GM23338 (cell line): ENCODE results near the gene CEP85. TPM values are rescaled to one million over a fixed set of nuclear protein-coding genes. Genes with fewer than 3 reads are reported as not detected.

Experiments used
- ATAC-seq: fragments of 200-7000 bp; cut with Tn5 transposase; 3 replicates; pipeline ENCODE4 v1.9.1; 2020
- DNase-seq: peaks from one replicate; pipeline ENCODE4 v3.0.0-alpha.2; 2015; ENCODE audit warnings: low spot score
- H2AFZ ChIP-seq: fragments of 200-600 bp; sonication (generic); 2 replicates; pipeline ENCODE4 v1.8.0; 2016; ENCODE audit warnings: antibody characterized with exemption, mild to moderate bottlenecking, moderate library complexity
- H3F3A ChIP-seq: fragments of 200-600 bp; sonication (generic); replicated peaks from 2 replicates; pipeline ENCODE4 v1.8.0; 2017; ENCODE audit warnings: antibody characterized with exemption, mixed run types, low read depth
- H3K27ac ChIP-seq: fragments of 200-600 bp; sonication (generic); 2 replicates; pipeline ENCODE4 v1.6.1; 2016; ENCODE audit warnings: low read depth
- H3K27me3 ChIP-seq: fragments of 200-600 bp; sonication (generic); 2 replicates; pipeline ENCODE4 v1.8.0; 2016; ENCODE audit warnings: mild to moderate bottlenecking, mixed run types, moderate library complexity; ENCODE audit not compliant: insufficient read depth
- H3K36me3 ChIP-seq: fragments of 200-600 bp; sonication (generic); 2 replicates; pipeline ENCODE4 v1.8.0; 2016; ENCODE audit warnings: mild to moderate bottlenecking; ENCODE audit not compliant: insufficient read depth
- H3K4me1 ChIP-seq: fragments of 200-600 bp; sonication (generic); 2 replicates; pipeline ENCODE4 v1.8.0; 2016; ENCODE audit warnings: mild to moderate bottlenecking, moderate library complexity; ENCODE audit not compliant: insufficient read depth
- H3K4me2 ChIP-seq: fragments of 200-600 bp; sonication (generic); 2 replicates; pipeline ENCODE4 v1.7.1; 2017; ENCODE audit warnings: mixed run types
- H3K4me3 ChIP-seq: fragments of 200-600 bp; sonication (generic); 2 replicates; pipeline ENCODE4 v1.6.1; 2016; ENCODE audit warnings: mixed run types
- H3K79me2 ChIP-seq: fragments of 200-600 bp; sonication (generic); replicated peaks from 2 replicates; pipeline ENCODE4 v1.8.0; 2017; ENCODE audit warnings: mild to moderate bottlenecking; ENCODE audit not compliant: insufficient read depth
- H3K9me2 ChIP-seq: fragments of 200-600 bp; sonication (generic); 2 replicates; pipeline ENCODE4 v1.8.0; 2017; ENCODE audit not compliant: insufficient read depth
- H4K20me1 ChIP-seq: fragments of 200-600 bp; sonication (generic); replicated peaks from 2 replicates; pipeline ENCODE4 v1.8.0; 2017; ENCODE audit warnings: mild to moderate bottlenecking; ENCODE audit not compliant: insufficient read depth
- H3K27ac Mint-ChIP-seq: 2 replicates; pipeline ENCODE4 v1.8.0; 2020; ENCODE audit warnings: inconsistent platforms, mild to moderate bottlenecking, moderate library complexity, mixed read lengths
- H3K27me3 Mint-ChIP-seq: 3 replicates; pipeline ENCODE4 v1.8.0; 2022; ENCODE audit warnings: low read depth, mild to moderate bottlenecking, moderate library complexity, mixed read lengths, inconsistent platforms; ENCODE audit not compliant: insufficient read depth, poor library complexity
- H3K36me3 Mint-ChIP-seq: 3 replicates; pipeline ENCODE4 v1.8.0; 2021; ENCODE audit warnings: low read depth, mild to moderate bottlenecking, inconsistent platforms, moderate library complexity, mixed read lengths
- H3K4me1 Mint-ChIP-seq: 3 replicates; pipeline ENCODE4 v1.8.0; 2020; ENCODE audit warnings: mild to moderate bottlenecking, inconsistent platforms, mixed read lengths
- H3K4me3 Mint-ChIP-seq: 3 replicates; pipeline ENCODE4 v1.8.0; 2021; ENCODE audit warnings: moderate library complexity, mild to moderate bottlenecking, inconsistent platforms, mixed read lengths
- H3K9me3 Mint-ChIP-seq: 3 replicates; pipeline ENCODE4 v1.8.0; 2020; ENCODE audit warnings: moderate library complexity, mild to moderate bottlenecking, inconsistent platforms, mixed read lengths
- CREB1 ChIP-seq: fragments of 250-450 bp; sonication (Bioruptor Pico); IDR thresholded peaks from 2 replicates; pipeline ENCODE4 v1.5.0; 2020; ENCODE audit warnings: low read depth, mild to moderate bottlenecking, moderate library complexity
- CTCF ChIP-seq, 2 experiments: fragments of 200-600 bp in 1 of 2; sonication (generic) in 1 of 2; conservative IDR thresholded peaks; 2 replicates each; pipeline versions ENCODE4 v1.5.1 to v1.6.1; 2016 to 2017; ENCODE audit warnings: antibody characterized with exemption in 2 of 2, low read depth in 2 of 2, mild to moderate bottlenecking in 2 of 2, moderate library complexity in 1 of 2
- ETS1 ChIP-seq: IDR thresholded peaks from 2 replicates; pipeline ENCODE4 v1.6.1; 2016; ENCODE audit warnings: antibody characterized with exemption
- EZH2 ChIP-seq: fragments of 200-600 bp; sonication (generic); IDR thresholded peaks from one replicate; pipeline ENCODE4 v1.8.0; 2017; ENCODE audit warnings: antibody characterized with exemption, mild to moderate bottlenecking, low read depth; ENCODE audit not compliant: unreplicated experiment
- EZH2phosphoT487 ChIP-seq: fragments of 200-600 bp; sonication (generic); IDR thresholded peaks from one replicate; pipeline ENCODE4 v1.8.1; 2018; ENCODE audit warnings: antibody characterized with exemption; ENCODE audit not compliant: unreplicated experiment
- JUNB ChIP-seq: IDR thresholded peaks from one replicate; pipeline ENCODE4 v1.6.1; 2016; ENCODE audit warnings: antibody characterized with exemption; ENCODE audit not compliant: unreplicated experiment
- NANOG ChIP-seq: IDR thresholded peaks from 2 replicates; pipeline ENCODE4 v1.6.1; 2016; ENCODE audit warnings: antibody characterized with exemption, borderline replicate concordance
- POLR2AphosphoS5 ChIP-seq: IDR thresholded peaks from 2 replicates; pipeline ENCODE4 v1.6.1; 2016; ENCODE audit warnings: antibody characterized with exemption, low read depth
- REST ChIP-seq: IDR thresholded peaks from one replicate; pipeline ENCODE4 v1.6.1; 2018; ENCODE audit warnings: antibody characterized with exemption; ENCODE audit not compliant: unreplicated experiment
- STAT1 ChIP-seq: IDR thresholded peaks from one replicate; pipeline ENCODE4 v1.6.1; 2016; ENCODE audit warnings: antibody characterized with exemption; ENCODE audit not compliant: unreplicated experiment
- ZNF114 ChIP-seq: fragments of 250-450 bp; sonication (Bioruptor Pico); IDR thresholded peaks from 2 replicates; pipeline ENCODE4 v1.5.0; 2020; ENCODE audit warnings: mild to moderate bottlenecking, moderate library complexity
- ZNF331 ChIP-seq: fragments of 250-450 bp; sonication (Bioruptor Pico); IDR thresholded peaks from 2 replicates; pipeline ENCODE4 v1.5.0; 2020; ENCODE audit warnings: low read depth, mild to moderate bottlenecking, moderate library complexity
- ZNF462 ChIP-seq: fragments of 250-450 bp; sonication (Bioruptor Pico); IDR thresholded peaks from 2 replicates; pipeline ENCODE4 v1.5.0; 2020; ENCODE audit warnings: mild to moderate bottlenecking, moderate library complexity
- polyA plus RNA-seq: library from polyadenylated mRNA; unstranded; fragments of >200 nt; fragmentation: Nextera tagmentation; extraction: Ambion mirVana; gene quantifications from 2 replicates; pipeline ENCODE4 v1.2.1, GENCODE V29; 2016
- total RNA-seq: library from RNA; depleted of rRNA; stranded (reverse); fragments of >200 nt; shearing (Covaris generic); gene quantifications from 2 replicates; pipeline ENCODE4 v1.2.3, GENCODE V29; 2014

Gene CEP85
- total and polyA plus RNA-seq, 2 experiments from 2014 or later = 12.8 to 36.8 TPM

- Mint-ChIP-seq H3K4me1 (no peaks in the 10 kb centered on the region), H3K36me3 (peaks cover 92% of the 10 kb centered on the region), H3K9me3 (peaks cover 17% of the 10 kb centered on the region; the same call in 2 of the 3 replicates), H3K27me3 (peaks cover 9% of the 10 kb centered on the region), H3K27ac (no peak overlapping the region), H3K4me3 (no peak overlapping the region)
- 0 out of 2 replicates have a peak, but pooled peaks cover 6% of the 10 kb centered on the region for H3F3A ChIP-seq
- H3K27ac ChIP-seq = no peak overlapping the region
- H3K9me2 ChIP-seq = no peaks in the 10 kb centered on the region
- no peaks in the 10 kb centered on the region for H3K27me3 ChIP-seq
- H3K4me1 ChIP-seq = no peaks in the 10 kb centered on the region
- ATAC-seq (no peak), DNase-seq (no peak)
- no peak overlapping the region for H2AFZ ChIP-seq
- H3K79me2 ChIP-seq = no peaks in the 10 kb centered on the region; the same call in 1 of the 2 replicates
- peaks cover 20% of the 10 kb centered on the region for H4K20me1 ChIP-seq
- peaks cover 59% of the 10 kb centered on the region for H3K36me3 ChIP-seq
- TF ChIP-seq STAT1 (no peak), ETS1 (no peak), JUNB (no peak), ZNF462 (no peak), EZH2 (no peak), ZNF331 (CRISPR knock-in tag) (no peak), REST (no peak), EZH2phosphoT487 (no peak), POLR2AphosphoS5 (no peak), CREB1 (CRISPR knock-in tag) (no peak), ZNF114 (CRISPR knock-in tag) (no peak), CTCF (conservative IDR thresholded peaks at IDR 0.05; ENCODE audit: low read depth in 2 of 2) (no peak), NANOG (no peak)
- no peak overlapping the region for H3K4me3 ChIP-seq
- no peak overlapping the region for H3K4me2 ChIP-seq
Measured at GRCh38 chr1:26268290-26269197, 34.5 kb downstream of the CEP85 start.
